H7 (cell line): ENCODE measurements around the gene SLC22A4. TPM values are rescaled to one million over a fixed set of nuclear protein-coding genes. Genes with fewer than 3 reads are reported as not detected.

Source experiments
- DNase-seq: peaks from one replicate; pipeline ENCODE4 v3.0.0; 2012
- H3K27me3 ChIP-seq: 2 replicates; pipeline ENCODE4 v1.6.0; 2011; ENCODE audit warnings: mild to moderate bottlenecking, low read length; ENCODE audit not compliant: control insufficient read depth, insufficient read depth
- H3K36me3 ChIP-seq: replicated peaks from 2 replicates; pipeline ENCODE4 v1.5.1; 2011; ENCODE audit warnings: low read length; ENCODE audit not compliant: control insufficient read depth, insufficient read depth
- H3K4me3 ChIP-seq: 2 replicates; pipeline ENCODE4 v1.5.1; 2011; ENCODE audit warnings: low read depth, mild to moderate bottlenecking, control low read depth, low read length, moderate library complexity; ENCODE audit not compliant: insufficient read depth
- total RNA-seq: library from RNA; depleted of rRNA; stranded (reverse); fragments of >200 nt; shearing (Covaris generic); gene quantifications from 2 replicates; pipeline ENCODE4 v1.2.3, GENCODE V29; 2014

The SLC22A4 gene
- total RNA-seq, 1 experiment from 2014 or later = 0.17 TPM

DNA sequence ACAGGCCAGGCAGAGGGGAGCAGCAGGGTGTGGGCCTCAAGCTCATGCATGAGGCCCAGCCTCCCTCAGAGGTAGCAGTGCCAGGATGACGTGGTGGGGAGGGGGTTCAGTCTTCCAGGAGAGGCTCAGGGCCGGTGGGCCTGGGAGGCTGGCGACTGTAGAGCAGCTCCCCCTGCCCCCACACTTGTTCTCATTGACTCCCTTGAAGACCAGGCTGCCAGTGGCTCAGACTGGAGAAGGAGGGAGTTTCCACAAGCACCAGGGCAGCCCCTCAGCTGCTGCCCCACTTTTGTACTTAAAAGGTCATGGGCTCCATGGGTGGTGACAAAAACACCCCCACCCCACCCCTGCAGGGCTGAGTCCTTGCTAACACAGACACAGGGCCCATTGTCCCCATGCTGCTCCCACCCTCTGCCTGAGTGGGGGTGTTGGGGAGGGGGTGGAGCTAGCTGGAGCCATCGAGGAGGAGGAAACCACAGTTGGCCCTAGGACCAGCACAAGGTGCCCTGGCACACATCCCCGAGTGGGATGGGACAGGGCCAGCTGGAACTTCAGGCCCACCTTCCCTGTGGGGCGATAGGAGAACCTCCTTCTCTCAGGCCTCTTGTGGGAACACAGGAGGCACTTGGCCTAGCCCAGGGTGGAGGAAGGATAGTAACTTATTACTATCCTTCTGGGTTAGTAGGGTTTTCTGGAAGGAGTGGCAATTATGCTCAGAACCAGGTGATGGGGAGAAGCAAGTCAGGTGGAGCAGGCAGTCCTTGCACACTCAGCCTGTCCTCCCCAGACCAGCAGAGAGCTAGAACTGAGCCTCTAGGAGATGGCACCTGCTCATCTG is 26.0 kb upstream of the SLC22A4 start:
- H3K36me3 ChIP-seq = no peaks in the 10 kb centered on the region
- DNase-seq = no peak

DNA sequence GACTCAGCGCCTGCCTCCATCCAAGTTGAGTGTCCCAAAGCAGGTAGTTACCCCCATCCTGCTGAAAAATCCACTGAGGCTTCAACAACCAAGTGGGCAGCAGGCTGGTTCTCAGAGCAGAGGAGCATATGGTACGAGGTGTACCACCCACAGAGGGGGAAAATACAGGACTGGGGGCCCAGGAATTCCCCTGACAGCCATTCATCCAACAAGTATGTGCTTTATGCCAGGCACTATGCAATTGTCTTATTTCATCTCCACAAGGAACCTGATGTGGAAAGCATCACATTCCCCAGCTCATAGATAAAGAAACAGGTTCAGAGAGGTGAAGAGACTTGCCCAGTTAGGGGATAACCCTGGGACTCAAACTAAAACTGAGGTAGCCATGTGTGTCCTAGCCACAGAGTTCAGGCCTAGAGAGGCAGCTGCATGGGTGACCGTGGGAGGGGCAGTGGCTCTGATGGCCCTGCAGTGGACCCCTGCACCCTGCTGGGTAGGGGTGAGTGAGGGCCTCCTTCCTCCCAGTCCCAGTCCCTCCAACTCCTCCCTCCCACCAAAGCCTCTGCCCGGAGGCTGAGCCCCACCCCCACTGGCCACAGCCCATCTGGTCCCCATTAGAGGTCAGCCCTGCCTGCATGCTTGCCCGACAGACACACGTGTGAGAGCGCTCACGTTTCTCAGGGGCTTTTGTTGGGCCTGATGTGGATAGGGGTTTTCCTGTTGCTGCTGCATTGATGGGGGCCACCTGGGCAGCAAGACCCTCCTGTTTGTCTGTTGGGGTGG is 25.2 kb upstream of the SLC22A4 start:
- no peaks in the 10 kb centered on the region for H3K36me3 ChIP-seq
- H3K27me3 ChIP-seq = no peaks in the 10 kb centered on the region; the same call in 1 of the 2 replicates
- H3K4me3 ChIP-seq = no peak overlapping the region
- peak; percentile 55 for DNase-seq

More for the DNA sequence above, 26.0 kb upstream of the SLC22A4 start:
- Histone ChIP-seq H3K27me3 (no peaks in the 10 kb centered on the region), H3K4me3 (no peak overlapping the region)

DNA sequence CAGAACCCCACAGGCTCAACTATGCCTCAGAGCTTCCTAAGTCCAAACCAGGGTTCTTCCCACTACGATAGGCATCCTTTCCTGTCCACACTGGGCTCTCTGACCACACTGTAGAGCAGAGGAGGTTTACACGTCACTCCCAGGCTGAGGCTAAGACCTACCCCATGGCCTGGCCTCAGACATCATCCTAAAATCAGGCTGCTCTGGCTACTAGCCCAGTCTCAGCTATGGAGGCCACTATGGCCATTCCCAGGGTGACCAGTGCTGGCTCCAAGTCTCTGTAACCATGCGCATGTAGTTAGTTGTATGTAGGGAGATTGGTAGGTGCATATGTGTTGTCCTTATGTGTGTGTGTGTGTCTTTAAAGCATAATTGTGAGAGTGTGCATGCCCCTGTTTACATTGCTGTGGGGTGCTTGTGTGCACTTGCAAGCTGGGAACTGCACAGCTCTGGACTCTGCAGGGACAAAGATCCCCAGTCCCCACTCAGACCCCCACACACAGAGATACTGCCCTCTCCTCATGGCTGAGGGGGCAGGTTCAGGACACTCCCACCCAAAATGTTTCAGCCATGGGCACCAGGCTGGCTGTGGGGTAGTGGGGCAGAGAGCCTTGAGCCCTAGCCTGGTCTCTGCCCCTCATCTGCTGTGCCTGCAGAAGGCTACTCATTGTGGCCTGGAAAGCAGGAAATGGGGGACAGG is 24.4 kb upstream of the SLC22A4 start:
- Histone ChIP-seq H3K36me3 (no peaks in the 10 kb centered on the region), H3K4me3 (no peak overlapping the region), H3K27me3 (no peaks in the 10 kb centered on the region; the same call in 1 of the 2 replicates)
- no peak for DNase-seq

DNA sequence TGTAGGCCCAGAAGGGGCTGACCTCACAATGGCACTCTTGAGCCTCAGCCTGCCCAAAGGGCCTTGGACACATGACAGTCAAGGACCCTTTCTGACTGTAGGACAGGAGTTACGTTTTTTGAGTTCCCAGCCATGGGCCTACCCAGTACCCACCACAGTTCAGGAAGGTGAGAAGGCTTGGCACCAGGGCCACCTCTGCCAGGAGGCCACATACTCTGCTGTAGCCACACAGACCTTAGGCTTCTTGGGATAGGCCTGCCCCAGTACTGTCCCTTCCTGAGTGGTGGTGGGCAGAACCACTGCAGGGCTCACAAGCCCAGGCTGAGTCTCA is 23.9 kb upstream of the SLC22A4 start:
- DNase-seq = no peak
- Histone ChIP-seq H3K36me3 (no peaks in the 10 kb centered on the region), H3K4me3 (no peak overlapping the region), H3K27me3 (no peaks in the 10 kb centered on the region; the same call in 1 of the 2 replicates)

DNA sequence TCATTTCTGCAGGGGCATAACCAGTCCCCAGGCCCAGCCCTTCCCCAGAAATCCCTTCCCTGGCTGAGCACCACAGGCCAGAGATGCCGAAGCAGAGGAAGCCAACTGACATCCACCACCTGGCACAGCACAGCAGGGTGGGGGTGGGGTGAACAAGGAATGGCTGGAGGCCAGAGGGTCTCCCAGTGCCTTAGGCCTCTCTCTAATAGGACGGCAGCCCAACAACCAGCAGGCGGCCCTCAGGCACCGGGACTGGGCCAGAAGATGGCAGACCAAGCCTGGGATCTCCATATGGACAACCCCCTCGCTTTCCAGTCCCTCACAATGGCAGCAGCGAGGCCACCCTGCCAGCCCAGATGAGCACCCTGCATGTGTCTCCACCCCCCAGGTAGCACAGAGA is 23.5 kb upstream of the SLC22A4 start:
- DNase-seq = no peak

DNA sequence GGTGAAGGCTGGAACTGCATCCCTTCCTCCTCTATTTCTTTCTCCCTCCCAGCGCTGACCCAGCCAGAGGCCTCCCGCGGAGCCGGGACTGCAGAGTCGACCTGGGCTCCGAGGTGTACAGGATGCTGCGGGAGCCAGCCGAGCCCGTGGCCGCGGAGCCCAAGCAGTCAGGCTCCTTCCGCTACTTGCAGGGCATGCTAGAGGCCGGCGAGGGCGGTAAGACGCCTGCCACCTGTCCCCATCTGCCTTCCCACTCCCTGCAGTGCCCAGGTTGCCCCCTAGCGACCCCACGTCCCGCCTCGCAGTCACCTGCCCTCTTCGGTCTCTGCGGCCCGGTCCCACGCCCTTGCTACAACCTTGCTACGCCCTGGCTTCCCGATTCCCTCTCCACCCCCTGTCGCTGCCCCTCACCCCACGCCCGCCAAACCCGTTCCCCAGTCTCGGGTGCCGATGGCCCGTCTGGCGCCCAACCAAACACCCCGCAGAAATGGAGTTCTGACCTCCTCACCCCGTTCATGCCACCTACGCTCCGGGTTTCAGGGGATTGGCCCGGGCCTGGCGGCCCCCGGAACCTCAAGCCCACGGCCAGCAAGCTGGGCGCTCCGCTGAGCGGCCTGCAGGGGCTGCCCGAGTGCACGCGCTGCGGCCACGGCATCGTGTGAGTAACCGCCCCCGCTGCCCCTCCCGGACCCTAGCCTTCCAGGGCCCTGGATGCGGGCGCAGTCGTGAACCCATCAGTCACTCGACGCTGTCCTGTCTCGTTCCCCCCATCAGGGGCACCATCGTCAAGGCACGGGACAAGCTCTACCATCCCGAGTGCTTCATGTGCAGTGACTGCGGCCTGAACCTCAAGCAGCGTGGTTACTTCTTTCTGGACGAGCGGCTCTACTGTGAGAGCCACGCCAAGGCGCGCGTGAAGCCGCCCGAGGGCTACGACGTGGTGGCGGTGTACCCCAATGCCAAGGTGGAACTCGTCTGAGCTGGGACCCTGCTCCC is 22.6 kb upstream of the SLC22A4 start:
- Histone ChIP-seq H3K4me3 (no peak overlapping the region), H3K27me3 (no peaks in the 10 kb centered on the region; the same call in 1 of the 2 replicates), H3K36me3 (no peaks in the 10 kb centered on the region)
- DNase-seq = peak; percentile 73

More for the DNA sequence above, 23.5 kb upstream of the SLC22A4 start:
- Histone ChIP-seq H3K27me3 (no peaks in the 10 kb centered on the region; the same call in 1 of the 2 replicates), H3K4me3 (no peak overlapping the region), H3K36me3 (no peaks in the 10 kb centered on the region)

DNA sequence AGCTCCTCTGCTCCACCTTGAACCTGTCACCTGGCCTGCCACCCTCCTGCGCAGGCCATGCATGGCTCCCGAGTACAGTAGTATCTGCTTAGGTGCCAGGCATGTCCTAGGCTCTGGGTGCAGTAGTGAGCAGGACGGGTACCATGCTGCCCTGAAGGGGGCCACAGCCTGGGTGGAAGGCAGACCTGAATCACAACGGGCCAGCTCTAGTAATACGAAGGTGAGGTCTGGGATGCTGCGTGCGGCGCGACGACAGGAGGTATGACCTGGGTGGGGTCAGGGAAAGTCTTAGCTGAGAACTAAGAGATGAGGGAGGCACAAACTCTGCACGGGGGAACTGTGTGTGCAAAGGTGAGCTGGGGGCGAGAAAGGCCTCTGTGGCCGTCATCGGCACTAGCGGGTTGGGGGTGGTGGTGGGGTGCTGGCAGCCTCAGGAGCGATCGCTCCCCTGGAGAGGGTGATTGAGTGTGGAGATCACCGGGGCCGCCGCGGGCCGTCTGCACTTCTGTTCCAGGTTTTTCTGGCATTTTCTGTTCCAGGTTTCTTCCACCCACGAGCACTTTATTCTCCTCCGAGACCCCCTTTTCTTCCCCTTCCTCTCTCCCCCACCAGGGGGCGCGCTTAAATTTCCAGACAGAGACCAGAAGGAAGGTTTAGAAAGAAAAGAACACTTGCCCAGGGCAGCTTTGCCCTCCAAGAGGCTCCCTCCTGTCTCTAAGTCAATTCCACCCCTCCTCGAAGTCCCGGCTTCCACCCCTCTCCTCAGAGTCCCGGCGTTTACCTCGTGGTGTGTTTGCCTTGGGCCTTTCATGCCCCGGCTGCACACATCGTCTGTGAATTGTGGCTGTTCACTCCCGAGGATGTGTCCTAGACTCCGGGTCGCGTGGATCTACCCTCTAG is 21.6 kb upstream of the SLC22A4 start:
- Histone ChIP-seq H3K4me3 (no peak overlapping the region), H3K27me3 (no peaks in the 10 kb centered on the region; the same call in 1 of the 2 replicates), H3K36me3 (no peaks in the 10 kb centered on the region)
- peak; percentile 91 for DNase-seq

DNA sequence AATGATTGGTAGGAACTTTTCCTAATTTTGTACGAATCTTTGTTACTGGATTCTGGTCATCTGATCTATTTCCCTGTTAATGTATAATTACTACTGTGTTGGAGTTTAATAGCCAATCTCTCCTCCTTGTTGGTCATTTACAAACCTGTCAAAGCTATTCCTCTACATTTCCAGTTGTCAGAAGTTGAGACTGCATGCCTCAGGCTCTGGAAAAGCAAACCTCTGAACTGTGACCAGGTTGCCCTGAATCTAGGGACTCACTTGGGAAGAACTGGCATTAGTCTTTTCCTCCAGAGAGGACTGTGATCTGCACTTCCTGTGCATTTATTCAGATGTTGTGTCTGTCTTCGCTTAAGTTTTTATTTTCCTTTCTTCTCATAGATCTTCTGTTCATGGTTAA is 20.6 kb upstream of the SLC22A4 start:
- no peak for DNase-seq
- H3K36me3 ChIP-seq = no peaks in the 10 kb centered on the region
- H3K27me3 ChIP-seq = no peaks in the 10 kb centered on the region; the same call in 1 of the 2 replicates
- no peak overlapping the region for H3K4me3 ChIP-seq

DNA sequence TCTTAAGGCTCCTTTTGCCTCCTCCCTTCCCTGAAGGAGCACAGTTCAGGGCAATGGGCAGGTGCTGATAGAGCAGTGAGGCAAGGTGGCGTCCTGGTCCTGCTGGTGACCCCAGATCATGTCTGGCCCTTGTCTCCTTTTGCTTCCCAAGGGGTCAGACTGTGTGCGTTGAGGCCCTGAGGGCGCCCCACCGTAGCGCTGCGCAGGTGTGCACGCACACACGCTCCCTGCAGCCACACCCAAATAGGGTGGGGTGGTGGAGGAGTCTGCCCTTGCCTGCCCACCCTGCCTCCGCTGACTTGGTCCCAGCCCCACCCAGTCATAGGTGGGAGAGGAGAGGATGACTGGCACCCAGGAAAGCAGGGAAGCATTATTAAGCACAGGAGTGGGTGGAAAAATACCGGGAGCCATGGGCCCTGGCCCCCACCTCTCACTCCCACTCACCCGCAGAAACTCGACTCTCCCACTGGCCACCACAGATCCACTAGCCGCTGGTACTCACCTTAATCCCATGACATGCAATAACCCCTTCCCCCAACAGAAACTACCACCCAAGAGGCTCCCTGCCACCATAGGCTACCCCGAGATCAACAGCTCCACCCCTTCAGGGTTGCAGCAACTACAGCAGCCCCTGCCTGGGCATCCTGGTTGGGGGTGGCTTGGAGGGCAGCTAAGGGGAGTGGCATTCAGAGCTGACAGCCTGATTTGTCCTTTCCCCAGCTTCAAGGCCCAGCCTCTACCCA is 20.0 kb upstream of the SLC22A4 start:
- H3K36me3 ChIP-seq = no peaks in the 10 kb centered on the region
- no peak overlapping the region for H3K4me3 ChIP-seq
- DNase-seq = peak; percentile 65
- H3K27me3 ChIP-seq = no peaks in the 10 kb centered on the region; the same call in 1 of the 2 replicates

DNA sequence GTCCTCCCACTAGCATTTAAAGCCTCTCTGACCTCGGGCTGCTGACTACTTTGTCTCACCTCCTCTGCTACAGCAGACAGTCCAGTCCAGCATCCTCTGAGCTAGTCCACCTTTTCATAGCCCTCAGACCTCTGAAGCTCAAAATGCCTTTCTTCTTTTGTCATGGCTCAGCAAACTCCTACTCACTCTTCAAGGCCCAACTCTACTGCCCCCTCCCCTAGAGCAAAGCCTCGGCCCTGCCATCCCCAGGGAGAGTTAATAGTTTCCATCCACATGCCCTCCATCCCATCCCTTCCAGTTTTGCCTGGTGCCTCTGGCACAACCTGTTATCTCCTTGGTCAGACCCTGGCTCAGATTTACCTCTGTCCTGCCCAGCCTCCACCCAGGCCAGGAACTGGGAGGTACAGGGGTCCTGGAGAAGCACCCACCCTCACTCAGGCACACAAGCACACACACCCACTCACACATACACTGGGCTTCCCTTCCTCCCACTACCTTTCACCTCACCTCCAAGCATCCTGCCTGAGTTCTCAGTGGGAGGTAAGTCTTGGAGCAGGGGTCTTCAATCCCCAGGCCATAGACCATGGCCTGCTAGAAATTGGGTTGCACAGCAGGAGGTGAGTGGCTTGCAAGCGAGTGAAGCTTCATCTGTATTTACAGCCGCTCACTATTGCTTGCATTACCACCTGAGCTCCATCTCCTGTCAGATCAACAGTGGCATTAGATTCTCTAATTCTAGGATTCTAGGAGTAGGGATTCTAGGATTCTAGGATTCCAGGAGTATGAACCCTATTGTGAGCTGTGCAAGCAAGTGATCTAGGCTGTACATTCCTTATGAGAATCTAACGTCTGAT is 18.6 kb upstream of the SLC22A4 start:
- no peaks in the 10 kb centered on the region for H3K36me3 ChIP-seq
- DNase-seq = no peak
- no peaks in the 10 kb centered on the region; the same call in 1 of the 2 replicates for H3K27me3 ChIP-seq
- no peak overlapping the region for H3K4me3 ChIP-seq

DNA sequence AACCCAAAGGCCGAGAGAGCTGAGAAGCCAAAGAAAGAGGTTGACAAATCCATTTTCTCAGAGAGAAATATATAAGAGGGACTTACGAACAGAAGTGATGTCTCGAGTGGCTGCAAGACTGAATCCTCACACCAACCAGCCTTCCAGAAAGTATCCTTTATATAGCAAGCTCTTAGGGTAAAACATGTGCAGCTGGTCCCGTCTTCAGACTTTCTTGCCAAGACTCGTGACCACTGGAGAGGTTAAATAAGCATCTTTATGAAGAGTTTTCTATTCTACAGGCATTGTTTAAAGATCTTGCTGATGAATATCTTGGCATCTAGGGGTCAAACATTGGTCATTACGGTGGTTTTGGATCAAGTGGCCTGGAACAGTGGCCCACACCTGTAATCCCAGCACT is 16.9 kb upstream of the SLC22A4 start:
- H3K27me3 ChIP-seq = no peaks in the 10 kb centered on the region; the same call in 1 of the 2 replicates
- no peaks in the 10 kb centered on the region for H3K36me3 ChIP-seq
- no peak overlapping the region for H3K4me3 ChIP-seq
- DNase-seq = no peak
